NCI-H748 (cell line): ENCODE results near the gene TAS2R40.

ENCODE experiments used
- DNase-seq: peaks from one replicate; lab custom pipeline; 2025; ENCODE audit not compliant: unreplicated experiment; lab: John Stamatoyannopoulos, UW

The TAS2R40 gene

DNA sequence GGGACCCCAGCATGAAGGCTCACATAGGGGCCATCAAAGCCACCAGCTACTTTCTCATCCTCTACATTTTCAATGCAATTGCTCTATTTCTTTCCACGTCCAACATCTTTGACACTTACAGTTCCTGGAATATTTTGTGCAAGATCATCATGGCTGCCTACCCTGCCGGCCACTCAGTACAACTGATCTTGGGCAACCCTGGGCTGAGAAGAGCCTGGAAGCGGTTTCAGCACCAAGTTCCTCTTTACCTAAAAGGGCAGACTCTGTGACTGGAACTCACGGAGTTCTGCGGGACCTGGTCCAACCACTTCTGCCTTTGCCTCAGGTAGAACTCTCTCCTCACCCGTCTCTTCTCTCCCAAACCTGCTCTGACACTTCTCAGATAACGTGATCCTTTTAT is 945 bp downstream of the TAS2R40 start:
- no peak for DNase-seq

DNA sequence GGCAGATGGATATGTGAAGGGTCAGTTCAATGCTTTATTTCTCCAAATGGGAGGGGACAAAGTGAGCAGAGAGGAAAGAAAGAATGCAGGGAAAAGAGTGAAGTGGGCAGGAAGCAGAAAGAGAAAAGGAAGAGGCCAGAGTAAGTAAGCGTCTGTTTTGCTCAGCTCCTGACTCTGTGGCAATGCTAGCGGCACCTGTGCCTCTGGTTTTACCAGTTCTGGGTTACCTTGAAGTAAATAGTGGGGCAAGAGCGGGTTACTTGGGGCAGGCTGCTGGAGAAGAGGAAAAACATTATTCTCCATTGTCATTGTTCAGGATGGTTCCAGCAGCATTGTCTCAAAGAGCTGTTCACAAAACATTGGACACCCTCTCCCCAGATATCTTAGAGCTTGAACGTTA is 1.9 kb downstream of the TAS2R40 start:
- no peak for DNase-seq

DNA sequence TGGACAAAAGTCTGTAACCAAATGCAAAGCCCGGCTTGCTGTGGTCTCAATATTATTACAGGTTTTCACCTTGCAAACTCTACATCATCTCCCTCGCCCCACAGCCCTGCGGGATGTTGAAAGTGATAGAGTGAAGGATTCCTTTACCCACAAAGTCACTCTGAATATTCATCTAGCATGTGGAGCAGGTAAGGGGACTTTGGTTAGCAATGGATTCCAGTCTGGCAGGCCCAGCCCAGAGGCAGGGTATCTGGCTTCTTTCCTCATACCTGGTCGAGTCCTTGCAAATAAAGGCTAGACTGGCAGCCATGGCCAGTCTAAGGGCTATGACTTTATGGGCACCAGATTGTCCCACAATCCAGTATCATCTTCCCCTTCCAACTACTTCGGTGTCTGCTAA is 3.2 kb downstream of the TAS2R40 start:
- no peak for DNase-seq

DNA sequence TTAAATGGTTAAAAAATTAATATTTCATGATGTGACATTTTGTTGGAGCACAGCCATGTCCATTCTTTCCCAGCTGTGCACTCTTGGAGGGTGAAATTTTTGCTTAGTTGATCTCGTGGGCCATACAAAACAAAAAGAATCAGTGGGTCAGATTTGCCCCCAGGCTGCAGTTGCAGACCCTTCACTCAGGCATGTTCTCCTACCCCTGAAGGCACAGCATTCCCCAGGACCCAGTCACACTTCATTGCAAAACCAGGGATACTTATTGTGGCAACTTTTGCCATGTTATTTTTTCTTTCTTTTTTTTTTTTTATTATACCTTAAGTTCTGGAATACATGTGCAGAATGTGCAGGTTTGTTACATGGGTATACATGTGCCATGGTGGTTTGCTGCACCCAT is 6.0 kb downstream of the TAS2R40 start:
- no peak for DNase-seq

DNA sequence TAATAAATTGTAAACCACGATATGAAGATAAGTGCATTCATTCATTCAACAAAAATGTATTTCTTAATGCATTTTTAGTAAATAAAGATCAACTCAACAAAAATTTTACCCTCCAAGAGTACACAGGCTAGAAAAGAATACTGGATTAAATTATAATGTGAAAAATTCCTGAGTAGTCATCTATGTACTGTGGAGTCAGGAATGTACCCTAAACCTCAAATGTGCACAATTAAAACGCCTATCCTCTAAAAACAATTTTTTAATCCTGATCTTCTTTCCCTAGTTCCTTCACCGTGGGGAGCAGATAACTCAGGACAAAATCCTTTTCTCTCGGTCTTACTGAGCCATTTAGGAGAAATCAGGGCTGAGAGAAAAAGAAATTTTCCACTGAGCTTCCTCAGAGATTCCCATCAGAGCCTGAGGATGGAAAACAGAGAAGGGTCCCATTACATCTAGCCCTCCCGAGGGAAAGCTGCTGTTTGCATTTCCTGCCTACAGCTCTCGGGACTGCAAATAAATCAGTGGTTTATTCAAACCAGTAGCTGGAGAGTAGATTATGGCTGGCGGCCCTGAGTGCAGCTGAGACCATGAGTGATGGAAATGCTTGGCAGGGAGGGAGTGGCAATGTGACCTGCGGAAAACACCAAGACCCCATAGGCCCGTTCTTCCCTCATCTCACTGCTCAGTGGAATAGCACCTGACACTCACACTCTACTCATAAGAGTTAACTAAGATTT is 7.4 kb downstream of the TAS2R40 start:
- DNase-seq = peak; percentile 52

DNA sequence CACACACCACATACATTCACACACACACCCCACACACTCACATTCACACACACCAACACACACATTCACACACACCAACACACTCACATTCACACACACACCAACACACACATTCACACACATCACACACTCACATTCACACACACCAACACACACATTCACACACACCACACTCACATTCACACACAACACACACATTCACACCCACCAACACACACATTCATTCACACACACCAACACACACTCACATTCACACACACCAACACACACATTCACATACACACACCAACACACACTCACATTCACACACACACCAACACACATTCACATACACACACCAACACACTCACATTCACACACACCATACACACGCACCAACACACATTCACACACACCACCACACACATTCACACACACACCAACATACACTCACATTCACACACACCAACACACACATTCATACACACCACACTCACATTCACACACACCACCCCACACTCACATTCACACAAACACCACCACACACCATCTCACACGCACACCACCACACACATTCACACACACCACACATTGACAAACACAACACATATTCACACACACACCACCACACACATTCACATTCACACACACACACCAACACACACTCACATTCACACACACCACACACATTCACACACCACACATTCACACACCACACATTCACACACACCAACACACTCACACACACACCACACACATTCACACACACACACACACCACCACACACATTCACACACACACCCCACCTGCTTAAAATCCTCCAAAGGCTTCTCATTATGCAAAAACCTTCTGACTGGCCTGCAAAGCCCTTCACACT is 9.0 kb downstream of the TAS2R40 start:
- DNase-seq = no peak

DNA sequence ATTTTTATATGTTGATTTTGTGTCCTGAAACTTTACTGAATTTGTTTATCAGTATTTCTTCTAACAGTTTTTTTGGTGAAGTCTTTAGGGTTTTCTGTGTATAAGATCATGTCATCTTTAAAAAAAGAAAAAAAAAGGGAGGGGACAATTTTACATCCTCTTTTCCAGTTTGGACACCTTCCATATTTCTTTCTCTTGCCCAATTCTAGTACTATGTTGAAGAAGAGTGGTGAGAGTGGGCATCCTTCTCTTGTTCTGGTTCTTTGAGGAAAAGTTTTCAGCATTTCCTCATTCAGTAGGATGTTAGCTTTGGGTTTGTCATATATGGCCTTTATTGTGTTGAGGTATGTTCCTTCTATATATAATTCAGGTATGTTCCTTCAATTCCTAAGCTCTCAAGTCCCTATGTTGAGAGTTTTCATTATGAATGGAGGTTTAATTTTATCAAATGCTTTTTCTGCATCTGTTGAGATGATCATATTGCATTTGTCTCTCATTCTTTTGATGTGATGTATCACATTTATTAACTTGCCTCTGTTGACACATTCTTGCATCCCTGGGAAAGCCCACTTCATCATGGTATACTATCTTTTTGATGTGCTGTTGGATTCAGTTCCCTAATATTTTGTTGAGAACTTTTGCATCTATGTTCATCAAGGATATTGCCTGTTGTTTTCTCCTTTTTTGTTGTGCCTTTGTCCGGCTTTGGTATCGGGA is 12.1 kb downstream of the TAS2R40 start:
- no peak for DNase-seq

DNA sequence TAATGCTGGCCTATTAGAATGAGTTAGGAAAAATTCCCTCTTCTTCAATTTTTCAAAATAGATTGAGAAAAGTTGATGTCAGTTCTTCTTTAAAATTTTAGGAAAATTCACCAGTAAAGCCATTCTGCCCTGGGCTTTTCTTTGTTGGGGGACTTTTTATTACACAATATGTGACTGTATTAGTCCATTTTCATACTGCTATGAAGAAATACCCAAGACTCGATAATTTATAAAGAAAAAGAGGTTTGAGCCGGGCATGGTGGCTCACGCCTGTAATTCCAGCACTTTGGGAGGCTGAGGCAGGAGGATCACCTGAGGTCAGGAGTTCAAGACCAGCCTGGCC is 12.7 kb downstream of the TAS2R40 start:
- DNase-seq = no peak

DNA sequence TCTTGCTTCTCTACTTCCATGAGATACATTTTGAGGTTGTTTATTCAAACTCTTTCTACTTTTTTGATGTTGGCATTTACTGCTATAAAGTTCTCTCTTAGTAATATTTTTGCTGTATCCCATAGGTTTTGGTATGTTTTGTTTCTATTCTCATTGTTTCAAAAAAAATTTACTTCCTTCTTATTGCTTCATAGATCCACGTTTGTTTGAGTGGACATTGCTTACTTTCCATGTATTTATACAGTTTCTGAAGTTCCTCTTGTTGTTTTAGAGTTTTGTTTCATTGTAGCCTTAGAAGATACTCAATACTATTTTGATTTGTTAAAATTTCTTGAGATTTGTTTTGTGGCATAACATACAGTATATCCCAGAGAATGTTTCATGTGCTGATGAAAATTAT is 13.7 kb downstream of the TAS2R40 start:
- DNase-seq = no peak

DNA sequence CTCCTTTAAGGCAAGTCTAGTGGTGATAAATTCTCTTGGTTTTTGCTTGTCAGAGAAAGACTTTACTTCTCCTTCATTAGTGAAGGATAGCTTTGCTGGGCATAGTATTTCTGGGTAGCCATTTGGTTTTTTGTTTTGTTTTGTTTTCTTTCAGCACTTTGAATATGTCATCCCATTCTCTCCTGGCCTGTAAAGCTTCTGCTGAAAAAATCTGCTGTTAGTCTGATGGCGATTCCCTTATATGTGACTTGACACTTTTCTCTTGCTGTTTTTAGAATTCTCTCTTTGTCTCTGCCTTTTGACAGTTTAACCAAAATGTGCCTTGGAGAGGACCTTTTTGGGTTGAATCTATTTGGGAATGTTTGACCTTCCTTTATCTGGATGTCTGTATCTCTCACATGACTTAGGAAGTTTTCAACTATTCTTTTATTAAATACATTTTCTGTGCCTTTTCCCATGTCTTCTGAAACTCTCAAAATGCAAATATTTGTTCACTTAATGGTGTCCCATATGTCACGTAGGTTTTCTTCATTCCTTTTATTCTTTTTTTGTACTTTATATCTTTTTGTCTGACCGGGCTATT is 14.7 kb downstream of the TAS2R40 start:
- DNase-seq = no peak

DNA sequence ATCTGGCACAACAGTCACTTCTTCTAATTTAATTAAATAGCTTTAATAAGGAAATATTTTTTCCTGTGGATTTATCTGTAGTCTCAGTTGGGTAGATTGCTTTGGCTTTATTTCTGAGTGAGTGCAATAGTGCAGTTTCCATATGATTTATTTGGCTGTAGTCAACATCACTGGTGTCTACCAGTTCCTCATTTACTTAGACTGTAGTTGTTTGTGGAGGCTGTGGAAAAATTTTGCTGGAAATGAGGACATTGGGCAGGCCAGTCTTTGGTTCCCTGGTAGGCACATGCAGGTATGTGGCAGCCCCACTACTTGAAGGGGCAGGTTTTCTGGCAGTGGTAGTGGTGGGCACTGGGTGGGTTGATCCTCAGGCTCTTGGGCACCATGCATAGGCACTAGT is 15.5 kb downstream of the TAS2R40 start:
- no peak for DNase-seq

DNA sequence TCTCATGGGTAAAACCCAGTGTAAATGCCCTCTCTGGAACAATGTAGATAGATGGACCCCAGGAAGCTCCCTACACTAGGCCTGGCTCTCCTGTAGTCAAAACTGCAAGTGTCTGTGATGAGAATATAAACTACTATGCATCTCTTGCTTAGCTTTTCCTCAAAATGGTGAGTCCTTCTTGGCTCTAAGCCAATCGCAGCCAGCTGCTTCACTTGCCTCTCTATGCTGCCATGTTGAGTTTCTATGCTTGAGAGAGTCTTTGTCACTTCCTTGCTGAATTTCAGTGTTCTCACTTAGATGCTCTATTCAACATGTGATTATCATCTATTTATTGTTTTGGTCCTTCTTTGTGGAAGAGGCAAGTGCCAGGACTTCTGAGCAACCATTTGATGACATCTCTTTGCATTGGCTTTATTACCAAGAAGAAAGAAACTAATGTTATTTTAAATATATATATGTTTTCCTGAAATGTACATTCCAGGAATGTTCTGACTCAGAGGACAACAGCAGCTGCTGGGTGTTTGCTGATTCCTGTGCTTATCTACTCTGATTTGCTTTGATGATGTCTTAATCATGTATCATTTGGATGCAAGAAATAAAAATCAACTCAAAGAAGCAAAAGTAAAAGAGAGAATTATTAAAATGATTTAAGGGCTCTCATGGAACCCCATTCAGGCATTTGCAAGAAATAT is 16.6 kb downstream of the TAS2R40 start:
- no peak for DNase-seq

DNA sequence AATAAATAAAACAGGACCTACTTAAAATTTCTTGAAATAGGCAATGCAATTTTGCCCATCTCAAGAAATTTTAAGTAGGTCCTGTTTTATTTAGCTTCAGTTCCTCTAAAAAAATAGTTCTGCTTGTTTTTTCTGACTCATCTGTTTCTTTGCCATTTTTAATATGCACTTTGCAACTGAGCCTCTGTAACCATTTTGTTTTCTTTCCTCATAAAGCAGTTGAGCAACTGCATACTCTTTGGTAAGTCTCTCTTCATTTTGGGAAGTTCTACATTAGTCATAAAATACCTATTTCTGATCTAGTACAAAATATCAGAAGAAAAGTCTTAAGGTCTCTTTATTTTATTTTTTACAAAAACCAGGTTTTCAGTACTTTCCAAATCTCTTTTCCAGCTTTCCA is 18.0 kb downstream of the TAS2R40 start:
- no peak for DNase-seq

DNA sequence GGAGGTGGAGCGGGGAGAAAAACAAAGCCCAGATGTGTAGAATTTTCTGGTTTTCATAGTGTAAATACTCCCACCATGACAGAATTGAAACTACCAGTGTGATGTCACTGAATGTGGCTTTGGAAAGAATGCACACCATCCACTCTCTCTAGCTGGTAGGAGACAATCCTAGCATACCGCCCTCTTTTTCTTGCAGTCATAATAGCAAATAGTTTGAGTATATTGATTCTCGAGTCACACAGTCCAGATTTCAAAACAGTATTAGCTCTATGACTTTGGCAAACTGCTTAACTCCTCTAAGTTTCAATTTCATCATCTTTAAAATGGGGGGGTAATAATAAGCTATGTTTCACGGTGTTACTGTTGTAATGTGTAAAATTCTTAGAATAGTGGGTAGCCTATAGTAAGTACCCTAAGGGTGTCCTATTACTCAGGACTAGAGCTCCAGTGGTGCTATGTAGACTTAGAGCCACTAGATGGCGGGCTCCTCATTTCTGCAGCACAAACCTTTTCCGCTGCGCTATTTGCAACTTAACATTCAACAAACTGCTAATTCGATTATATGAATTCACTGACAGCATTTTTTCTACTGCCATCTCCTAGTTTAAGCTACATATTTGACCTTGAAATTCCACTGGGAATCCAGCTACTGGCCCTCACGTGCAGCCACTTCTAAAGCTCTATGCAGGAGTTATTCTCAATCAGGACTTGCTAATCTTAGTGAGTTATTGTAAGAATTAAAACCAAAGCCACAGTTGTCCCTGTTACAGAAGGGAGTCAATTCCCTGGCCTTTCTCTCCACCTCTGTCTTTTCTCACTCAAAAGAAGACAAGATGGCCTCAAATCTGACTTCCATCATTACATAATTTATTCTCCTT is 18.7 kb downstream of the TAS2R40 start:
- DNase-seq = peak; percentile 80

DNA sequence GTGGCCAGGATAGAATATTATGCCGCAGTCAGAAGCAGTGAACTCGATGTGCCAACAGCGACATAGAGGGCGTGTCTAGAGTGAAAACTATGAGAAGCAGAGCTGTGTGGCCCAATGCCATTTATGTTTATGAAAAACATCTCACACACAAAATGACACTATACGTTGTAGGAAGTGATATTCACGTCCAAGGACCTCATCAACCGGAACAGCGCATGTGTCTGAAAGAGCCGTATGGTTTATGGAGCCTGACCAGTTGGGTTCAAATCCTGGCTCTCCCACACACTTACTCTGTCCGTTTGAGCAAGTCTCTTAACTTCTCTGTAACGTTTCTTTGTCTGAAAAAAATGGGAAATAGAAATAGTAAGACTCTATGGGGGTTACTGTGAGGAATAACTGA is 20.5 kb downstream of the TAS2R40 start:
- DNase-seq = no peak

DNA sequence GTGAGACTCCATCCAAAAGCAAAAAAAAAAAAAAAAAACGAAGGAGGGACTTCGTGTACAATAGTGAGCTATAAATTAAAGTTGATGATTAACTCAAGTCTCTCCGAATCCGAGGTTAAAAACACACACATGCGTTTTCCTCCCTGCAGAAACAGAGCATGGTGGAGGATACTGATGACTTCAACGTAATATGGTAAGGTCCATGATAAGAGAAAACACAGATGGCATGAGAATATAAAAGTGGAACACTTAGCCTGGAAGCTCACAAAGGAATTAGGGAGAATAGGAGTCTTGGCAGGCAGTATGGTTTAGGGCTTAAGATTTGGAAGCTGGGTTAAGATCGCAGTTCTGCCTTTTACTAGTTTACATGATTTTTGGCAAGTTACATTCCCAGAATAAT is 21.3 kb downstream of the TAS2R40 start:
- DNase-seq = no peak

DNA sequence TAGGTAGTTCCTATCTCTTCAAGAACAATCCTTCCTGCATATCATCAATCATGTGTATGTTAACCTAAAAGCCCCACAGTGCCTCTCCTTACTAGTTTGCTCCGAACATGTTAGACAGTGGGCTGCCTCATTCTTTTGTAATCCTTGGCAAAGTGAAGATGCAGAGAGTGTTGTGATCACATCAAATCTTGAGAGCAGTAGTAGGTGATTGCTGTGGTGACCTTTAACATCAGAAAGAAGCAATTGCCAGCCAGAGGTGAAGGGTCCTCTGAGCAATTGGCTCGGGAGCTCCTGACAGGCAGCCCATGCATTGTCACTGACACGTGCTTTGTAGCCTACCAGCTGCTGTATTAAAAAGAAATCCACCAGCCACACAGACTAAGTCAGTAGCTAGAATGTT is 21.8 kb downstream of the TAS2R40 start:
- no peak for DNase-seq

DNA sequence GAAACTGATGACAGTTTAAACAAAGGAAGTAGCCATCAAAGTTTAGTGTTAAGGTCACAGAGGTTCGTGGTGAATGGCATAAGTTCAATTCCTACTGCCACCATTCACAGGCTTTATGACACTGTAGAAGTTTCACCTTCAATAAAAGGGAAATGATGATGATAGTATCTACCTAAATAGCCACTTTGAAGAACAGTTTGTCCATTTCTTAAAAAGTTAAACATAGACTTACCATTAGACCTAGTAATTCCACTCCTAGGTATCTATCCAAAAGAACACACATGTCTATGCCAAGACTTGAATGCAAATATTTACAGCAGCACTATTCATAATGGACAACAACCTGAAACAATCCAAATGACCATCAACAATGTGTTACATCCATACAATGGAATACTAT is 22.5 kb downstream of the TAS2R40 start:
- no peak for DNase-seq

DNA sequence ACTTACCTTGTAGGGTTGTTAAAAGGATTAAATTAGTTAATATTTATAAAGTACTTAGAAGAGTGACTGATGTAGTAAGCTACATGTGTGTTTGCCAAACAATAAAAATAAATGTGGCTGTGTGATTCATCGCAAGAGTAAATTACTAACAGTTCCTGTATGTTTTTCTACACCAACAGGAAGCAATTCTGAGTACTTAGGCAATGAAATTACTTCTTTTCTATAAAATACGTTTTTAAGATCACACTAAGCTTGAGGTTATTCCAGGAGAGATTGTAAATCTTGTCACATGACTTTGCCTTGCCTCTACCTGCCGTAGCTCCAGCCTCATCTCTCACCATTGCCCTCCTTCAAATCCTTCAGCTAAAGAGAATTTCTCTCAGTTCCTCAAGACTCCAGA is 23.3 kb downstream of the TAS2R40 start:
- peak; percentile 56 for DNase-seq

DNA sequence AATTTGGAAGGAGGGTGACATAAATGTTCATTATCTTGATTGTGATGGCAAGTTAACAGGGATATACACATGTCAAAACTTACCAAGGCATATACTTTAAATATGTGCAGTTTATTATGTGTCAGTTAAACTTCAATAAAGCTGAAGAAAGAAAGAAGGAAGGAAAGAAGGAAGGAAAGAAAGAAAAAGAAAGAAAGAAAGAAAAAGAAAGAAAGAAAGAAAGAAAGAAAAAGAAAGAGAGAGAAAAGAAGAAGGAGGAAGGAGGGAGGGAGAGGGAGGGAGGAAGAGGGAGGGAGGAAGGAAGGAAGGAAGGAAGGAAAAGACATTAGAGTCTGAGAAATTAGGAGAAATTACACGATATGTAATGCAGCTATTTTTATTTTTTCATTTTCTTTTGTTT is 25.5 kb downstream of the TAS2R40 start:
- no peak for DNase-seq
